Uterus (tissue), 4 donors: ENCODE data around the gene C16orf74. TPM values are rescaled to one million over a fixed set of nuclear protein-coding genes. Genes with fewer than 3 reads are reported as not detected.

ENCODE experiments used
- DNase-seq, 2 donors: peaks; one replicate each; pipeline ENCODE4 v3.0.0-alpha.2; 2019 to 2020
- H3K27ac ChIP-seq, 2 donors: fragments of 200-600 bp; sonication (generic); 1 replicate in 1 of 2; 2 replicates in 1 of 2; pipeline ENCODE4 v1.5.1; 2016 to 2018
- H3K27me3 ChIP-seq, 2 donors: fragments of 200-600 bp; sonication (generic); one replicate each; pipeline ENCODE4 v1.5.1; 2018 to 2019; ENCODE audit warnings: control low read depth in 1 of 2
- H3K36me3 ChIP-seq, 2 donors: fragments of 200-600 bp; sonication (generic); one replicate each; pipeline ENCODE4 v1.5.1; 2019; ENCODE audit warnings: control low read depth in 1 of 2
- H3K4me1 ChIP-seq, 2 donors: fragments of 200-600 bp; sonication (generic); one replicate each; pipeline ENCODE4 v1.5.1; 2018 to 2019; ENCODE audit warnings: control low read depth in 1 of 2
- H3K4me3 ChIP-seq, 2 donors: fragments of 200-600 bp; sonication (generic); 1 replicate in 1 of 2; 2 replicates in 1 of 2; pipeline ENCODE4 v1.5.1; 2018 to 2019; ENCODE audit warnings: mild to moderate bottlenecking in 1 of 2
- H3K9me3 ChIP-seq, 2 donors: fragments of 200-600 bp; sonication (generic); one replicate each; pipeline ENCODE4 v1.5.1; 2019; ENCODE audit warnings: control low read depth in 1 of 2
- POLR2A ChIP-seq, 2 donors: fragments of 450-650 bp; IDR thresholded peaks; one replicate each; pipeline ENCODE4 v1.6.1; 2016; ENCODE audit warnings: antibody characterized with exemption in 2 of 2, mild to moderate bottlenecking in 1 of 2, moderate library complexity in 1 of 2
- intact Hi-C: fragments of 100-400 bp; cut with DNase I; formaldehyde crosslinking; loops from one replicate; pipeline ENCODE4 v1.15.1; 2023; ENCODE audit warnings: low total_unique reads
- total RNA-seq, 4 donors: library from RNA; depleted of rRNA in 3 of 4; stranded (reverse); fragments of >200 nt in 3 of 4; gene quantifications; one replicate each; pipeline versions ENCODE4 v1.1.0 to v1.2.4, GENCODE V29; 2014 to 2023
- TF ChIP-seq, protein P1 (sequence below), 4 experiments: fragments of 200-600 bp in 2 of 4; fragments of 450-650 bp in 2 of 4; sonication (generic) in 2 of 4; IDR thresholded peaks; one replicate each; pipeline ENCODE4 v1.5.1; 2016 to 2019; ENCODE audit warnings: antibody characterized with exemption in 4 of 4, mild to moderate bottlenecking in 2 of 4, moderate library complexity in 1 of 4
- donor health status: DM: yes; HTN: yes; CAD: no.

The C16orf74 gene
- total RNA-seq, 4 donors from 2014 or later = 2.5 to 6.4 TPM; not detected in 2

DNA sequence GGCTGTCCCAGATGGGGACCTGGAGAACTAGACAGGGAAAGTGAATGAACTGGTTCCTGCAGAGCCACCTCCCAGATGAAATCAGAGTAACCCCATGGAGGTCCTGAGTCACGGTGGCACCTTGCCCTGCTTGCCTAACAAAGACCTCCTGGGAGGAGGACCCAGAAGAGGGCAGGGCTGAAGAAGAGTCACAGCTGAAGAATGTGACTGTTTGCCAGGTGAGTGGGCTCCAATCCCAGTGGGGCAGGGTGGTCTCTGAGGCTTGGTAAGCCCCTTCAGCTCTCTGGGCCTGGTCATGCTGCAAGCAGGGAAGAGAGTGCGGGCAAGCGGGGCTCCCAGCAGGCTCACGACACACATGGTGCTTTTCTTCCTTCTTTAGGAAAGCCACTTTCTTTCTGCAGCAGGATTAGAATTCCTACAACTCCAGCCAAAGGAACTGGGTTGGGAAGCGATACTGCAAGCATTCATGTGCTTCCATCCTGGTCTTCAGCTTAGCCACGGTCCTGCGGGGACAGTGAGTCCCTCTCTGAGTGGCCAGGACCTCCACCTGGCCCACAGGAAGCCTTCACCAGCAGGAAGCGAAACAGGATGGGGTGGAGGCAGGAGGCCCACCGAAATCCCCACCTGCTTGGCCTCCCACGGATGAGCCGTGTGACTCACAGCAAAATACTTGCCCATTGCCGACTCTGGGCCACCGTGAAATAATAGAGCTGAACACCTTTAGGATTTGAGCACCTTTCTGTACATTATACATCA is 4.3 kb downstream of the C16orf74 start:
- peaks cover 0 to 12% of the 10 kb centered on the region in 2 donors for H3K4me1 ChIP-seq
- intact Hi-C loops = no loop called here
- TF ChIP-seq, protein P1, sequence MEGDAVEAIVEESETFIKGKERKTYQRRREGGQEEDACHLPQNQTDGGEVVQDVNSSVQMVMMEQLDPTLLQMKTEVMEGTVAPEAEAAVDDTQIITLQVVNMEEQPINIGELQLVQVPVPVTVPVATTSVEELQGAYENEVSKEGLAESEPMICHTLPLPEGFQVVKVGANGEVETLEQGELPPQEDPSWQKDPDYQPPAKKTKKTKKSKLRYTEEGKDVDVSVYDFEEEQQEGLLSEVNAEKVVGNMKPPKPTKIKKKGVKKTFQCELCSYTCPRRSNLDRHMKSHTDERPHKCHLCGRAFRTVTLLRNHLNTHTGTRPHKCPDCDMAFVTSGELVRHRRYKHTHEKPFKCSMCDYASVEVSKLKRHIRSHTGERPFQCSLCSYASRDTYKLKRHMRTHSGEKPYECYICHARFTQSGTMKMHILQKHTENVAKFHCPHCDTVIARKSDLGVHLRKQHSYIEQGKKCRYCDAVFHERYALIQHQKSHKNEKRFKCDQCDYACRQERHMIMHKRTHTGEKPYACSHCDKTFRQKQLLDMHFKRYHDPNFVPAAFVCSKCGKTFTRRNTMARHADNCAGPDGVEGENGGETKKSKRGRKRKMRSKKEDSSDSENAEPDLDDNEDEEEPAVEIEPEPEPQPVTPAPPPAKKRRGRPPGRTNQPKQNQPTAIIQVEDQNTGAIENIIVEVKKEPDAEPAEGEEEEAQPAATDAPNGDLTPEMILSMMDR (IDR thresholded peaks at IDR 0.05) = no peak
- TF ChIP-seq POLR2A (IDR thresholded peaks at IDR 0.05) = no peak
- H3K4me3 ChIP-seq = no peak overlapping the region
- no peaks in the 10 kb centered on the region for H3K9me3 ChIP-seq
- H3K36me3 ChIP-seq = no peaks in the 10 kb centered on the region
- DNase-seq = no peak
- H3K27ac ChIP-seq = no peak overlapping the region
- peaks cover 0 to 10% of the 10 kb centered on the region in 2 donors for H3K27me3 ChIP-seq

DNA sequence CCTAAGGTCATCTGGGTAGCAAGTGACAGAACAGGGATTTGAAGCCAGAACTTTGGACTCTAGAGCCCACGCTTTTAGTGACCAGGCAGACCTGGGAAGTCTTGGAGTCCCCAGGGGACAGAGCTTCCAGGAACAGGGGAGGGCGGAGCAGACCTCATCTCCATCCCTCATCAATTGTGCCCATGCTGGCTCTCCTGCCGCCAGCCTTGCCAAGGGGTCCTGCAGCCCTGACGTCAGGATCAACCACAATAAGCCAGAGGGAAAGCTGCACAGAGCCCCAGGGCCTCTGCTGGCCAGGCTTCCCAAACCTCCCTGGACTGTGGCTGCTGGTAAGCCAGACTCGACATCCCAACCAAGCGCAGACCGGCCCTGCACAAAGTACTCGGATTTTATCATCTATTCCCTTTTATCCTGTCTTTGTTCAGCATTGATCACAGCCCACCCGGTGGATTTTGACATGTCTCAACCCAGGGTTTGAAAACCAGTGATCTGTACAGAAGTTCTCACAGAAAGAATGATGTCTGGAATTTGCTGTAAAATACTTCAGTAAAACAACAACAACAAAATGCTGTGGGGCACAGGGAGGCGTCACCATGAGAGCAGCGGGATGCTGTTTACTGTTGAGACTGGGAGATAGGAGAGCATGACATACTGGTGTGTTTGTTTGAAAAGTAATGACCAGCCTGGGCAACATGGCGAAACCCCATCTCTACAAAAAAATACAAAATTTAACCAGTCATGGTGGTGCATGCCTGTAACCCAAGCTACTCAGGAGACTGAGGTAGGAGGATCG is 11.8 kb downstream of the C16orf74 start:
- Histone ChIP-seq H3K4me3 (no peak overlapping the region), H3K36me3 (no peaks in the 10 kb centered on the region), H3K4me1 (no peaks in the 10 kb centered on the region), H3K9me3 (no peaks in the 10 kb centered on the region), H3K27ac (no peak overlapping the region), H3K27me3 (no peaks in the 10 kb centered on the region)
- intact Hi-C loops = no loop called here
- no peak for TF ChIP-seq POLR2A (IDR thresholded peaks at IDR 0.05)
- TF ChIP-seq, protein P1 (IDR thresholded peaks at IDR 0.05) = no peak
- DNase-seq = no peak

DNA sequence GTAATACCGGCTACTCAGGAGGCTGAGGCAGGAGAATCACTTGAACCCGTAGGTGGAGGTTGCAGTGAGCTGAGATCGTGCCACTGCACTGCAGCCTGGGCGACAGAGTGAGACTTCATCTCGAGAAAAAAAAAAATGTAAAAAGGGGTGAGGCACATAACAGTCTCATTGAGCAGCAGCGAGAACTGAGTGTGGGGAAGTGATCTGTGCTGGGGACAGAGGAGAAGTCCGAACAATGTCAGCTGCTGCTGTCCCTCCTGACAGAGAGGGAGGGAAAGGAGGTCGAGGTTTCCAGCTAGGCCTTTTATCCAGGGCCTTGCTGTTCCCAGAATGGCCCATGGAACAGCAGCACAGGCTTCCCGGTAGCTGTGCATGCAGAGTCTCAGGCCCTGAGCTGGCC is 14.0 kb downstream of the C16orf74 start:
- TF ChIP-seq, protein P1 (IDR thresholded peaks at IDR 0.05) = no peak
- no peak for TF ChIP-seq POLR2A (IDR thresholded peaks at IDR 0.05)
- DNase-seq = no peak
- no peaks in the 10 kb centered on the region for H3K4me1 ChIP-seq
- H3K36me3 ChIP-seq = no peaks in the 10 kb centered on the region
- H3K27ac ChIP-seq = no peak overlapping the region
- no peak overlapping the region for H3K4me3 ChIP-seq
- intact Hi-C loops = no loop called here
- no peaks in the 10 kb centered on the region for H3K9me3 ChIP-seq
- no peaks in the 10 kb centered on the region for H3K27me3 ChIP-seq

DNA sequence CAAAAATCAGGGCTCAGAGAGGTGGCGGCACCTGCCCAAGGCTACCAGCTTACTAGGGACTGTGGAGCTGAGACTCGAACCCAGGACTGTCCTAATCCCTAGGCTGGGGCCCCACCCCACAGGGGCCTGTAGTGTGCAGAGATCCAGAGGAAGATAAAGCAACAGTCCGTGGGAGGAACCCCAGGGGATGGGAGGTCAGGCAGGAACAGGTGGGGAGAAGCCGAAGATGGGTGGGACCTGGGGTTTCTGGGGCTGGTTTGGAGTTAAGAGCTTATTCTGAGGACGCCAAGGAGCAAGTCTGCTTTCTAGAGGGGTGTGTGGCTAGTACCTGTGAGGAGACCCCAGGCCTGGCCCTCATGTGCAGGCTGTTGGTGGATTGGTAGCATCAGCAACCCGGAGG is 14.9 kb downstream of the C16orf74 start:
- H3K4me3 ChIP-seq = no peak overlapping the region
- H3K36me3 ChIP-seq = no peaks in the 10 kb centered on the region
- no peaks in the 10 kb centered on the region for H3K9me3 ChIP-seq
- intact Hi-C loops = no loop called here
- H3K27me3 ChIP-seq = no peaks in the 10 kb centered on the region
- TF ChIP-seq POLR2A (IDR thresholded peaks at IDR 0.05) = no peak
- TF ChIP-seq, protein P1 (IDR thresholded peaks at IDR 0.05) = no peak
- no peaks in the 10 kb centered on the region for H3K4me1 ChIP-seq
- DNase-seq = no peak
- H3K27ac ChIP-seq = no peak overlapping the region

DNA sequence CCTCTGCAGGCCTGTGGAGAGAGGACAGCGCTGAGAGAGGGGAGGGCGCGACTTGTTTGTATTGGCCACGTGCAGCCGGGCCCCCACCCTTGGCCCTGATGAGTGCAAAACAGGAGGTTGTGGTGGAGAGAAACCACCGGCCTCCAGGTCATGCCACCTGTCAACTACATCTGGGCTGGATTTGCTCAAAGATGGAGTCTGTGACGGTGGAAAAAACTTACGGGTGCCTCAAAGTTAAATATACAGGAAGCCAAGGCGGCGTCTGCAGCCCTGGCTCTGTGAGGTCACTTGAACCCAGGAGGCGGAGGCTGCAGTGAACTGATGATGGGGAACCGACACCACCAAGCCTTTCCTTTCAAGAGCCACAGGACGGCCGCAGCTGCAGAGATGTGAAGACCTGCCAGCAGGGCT is 15.7 kb downstream of the C16orf74 start:
- Histone ChIP-seq H3K4me3 (no peak overlapping the region), H3K27ac (no peak overlapping the region), H3K9me3 (no peaks in the 10 kb centered on the region), H3K36me3 (no peaks in the 10 kb centered on the region), H3K27me3 (no peaks in the 10 kb centered on the region), H3K4me1 (no peaks in the 10 kb centered on the region)
- DNase-seq = no peak
- TF ChIP-seq, protein P1 (IDR thresholded peaks at IDR 0.05) = no peak
- no peak for TF ChIP-seq POLR2A (IDR thresholded peaks at IDR 0.05)
- intact Hi-C loops = no loop called here
